ENCODE measurements around the gene PLXNB2. TPM values are rescaled to one million over a fixed set of nuclear protein-coding genes. Genes with fewer than 3 reads are reported as not detected.
A peak's percentile ranks its signal among the peaks of the same experiment; 100 is the strongest.

The PLXNB2 gene
- polyA plus RNA-seq, 1 of the 3 experiments (the other 2 are of a cell fraction) = 108 TPM

GRCh38 chr22:50314455-50315288, 7.2 kb upstream of the PLXNB2 start:
- no peak overlapping the region for H2AFZ ChIP-seq (ENCODE audit: low read depth)
- WGBS (ENCODE audit: low lambda C conversion rate) = 90% methylated on average over 12 of the region's 33 CpGs

GRCh38 chr22:50314081-50314454, 6.6 kb upstream of the PLXNB2 start:
- H3K4me3 ChIP-seq (ENCODE audit: low read depth in 2 of 2, low read length in 1 of 2) = no peak overlapping the region
- H4K20me1 ChIP-seq (ENCODE audit: insufficient read depth) = no peaks in the 10 kb centered on the region
- no peaks in the 10 kb centered on the region for H3K79me2 ChIP-seq (ENCODE audit: insufficient read depth)
- H3K36me3 ChIP-seq (replicated peaks in 1 of 2; ENCODE audit: control insufficient read depth in 1 of 2, insufficient read depth in 2 of 2, low read length in 1 of 2) = no peaks in the 10 kb centered on the region
- H3K9me2 ChIP-seq = no peaks in the 10 kb centered on the region
- no peaks in the 10 kb centered on the region; a peak in 1 of 4 replicates for H3K4me1 ChIP-seq (ENCODE audit: control insufficient read depth in 1 of 2, insufficient read depth in 2 of 2, low read depth in 1 of 2, low read length in 1 of 2)
- H3F3A ChIP-seq (replicated peaks; ENCODE audit: insufficient read depth) = no peaks in the 10 kb centered on the region
- peak; percentile 16 for DNase-seq
- no peak overlapping the region for H2AFZ ChIP-seq (ENCODE audit: low read depth)
- no peak overlapping the region for H3K27ac ChIP-seq (ENCODE audit: low read depth in 2 of 2, low read length in 1 of 2)
- H3K9ac ChIP-seq = no peak overlapping the region
- no peaks in the 10 kb centered on the region for H3K27me3 ChIP-seq (ENCODE audit: insufficient read depth)
- H3K9me3 ChIP-seq = no peaks in the 10 kb centered on the region
- POLR2A ChIA-PET = no interaction called here
- H3K4me2 ChIP-seq = no peak overlapping the region
- TF ChIP-seq TCF12 (IDR thresholded peaks at IDR 0.05) = no peak
- no peak for TF ChIP-seq FOSL2 (IDR thresholded peaks at IDR 0.05; ENCODE audit: borderline replicate concordance, low read depth)
- no peak for TF ChIP-seq TEAD4 (IDR thresholded peaks at IDR 0.05; ENCODE audit: borderline replicate concordance, insufficient read depth)
- no peak for TF ChIP-seq JUND (IDR thresholded peaks at IDR 0.05)
- TF ChIP-seq USF2 (IDR thresholded peaks at IDR 0.05; ENCODE audit: borderline replicate concordance, low read depth, low read length) = no peak
- 58% methylated on average over 11 of the region's 14 CpGs for WGBS (ENCODE audit: low lambda C conversion rate)
- CTCF ChIA-PET = interaction anchor here (0.8 to 2.7 kb wide), 2 partner anchors 12 to 28 kb away, joined by 3 to 11 read pairs; no protein-coding TSS in a partner anchor

More at GRCh38 chr22:50314455-50315288, 7.2 kb upstream of the PLXNB2 start:
- Histone ChIP-seq H3K4me1 (ENCODE audit: control insufficient read depth in 1 of 2, insufficient read depth in 2 of 2, low read depth in 1 of 2, low read length in 1 of 2) (no peaks in the 10 kb centered on the region), H3K9ac (no peak overlapping the region), H3K27me3 (ENCODE audit: insufficient read depth) (no peaks in the 10 kb centered on the region), H3K79me2 (ENCODE audit: insufficient read depth) (no peaks in the 10 kb centered on the region), H3K36me3 (replicated peaks in 1 of 2; ENCODE audit: control insufficient read depth in 1 of 2, insufficient read depth in 2 of 2, low read length in 1 of 2) (no peaks in the 10 kb centered on the region), H3K9me2 (no peaks in the 10 kb centered on the region), H3F3A (replicated peaks; ENCODE audit: insufficient read depth) (no peaks in the 10 kb centered on the region), H3K4me2 (no peak overlapping the region), H3K27ac (ENCODE audit: low read depth in 2 of 2, low read length in 1 of 2) (no peak overlapping the region), H4K20me1 (ENCODE audit: insufficient read depth) (no peaks in the 10 kb centered on the region), H3K9me3 (no peaks in the 10 kb centered on the region), H3K4me3 (ENCODE audit: low read depth in 2 of 2, low read length in 1 of 2) (no peak overlapping the region)
- POLR2A ChIA-PET = interaction anchor here (0.7 to 1.2 kb wide), 2 partner anchors 10 to 271 kb away, joined by 3 to 6 read pairs; no protein-coding TSS in a partner anchor
- CTCF ChIA-PET = interaction anchor here (0.8 to 2.7 kb wide), 4 partner anchors 12 to 27 kb away, joined by 3 to 17 read pairs (median 8); partner anchors contain the start of gene DENND6B
- DNase-seq = peak; percentile 22
- no peak for TF ChIP-seq ELF1 (IDR thresholded peaks at IDR 0.05)
- TF ChIP-seq TAF1 (IDR thresholded peaks at IDR 0.05; ENCODE audit: borderline replicate concordance, low read depth, low read length) = no peak
- no peak for TF ChIP-seq EZH2phosphoT487 (IDR thresholded peaks at IDR 0.05; ENCODE audit: borderline replicate concordance, low read depth)
- no peak for TF ChIP-seq RCOR1 (IDR thresholded peaks at IDR 0.05; ENCODE audit: low read length)

- Histone ChIP-seq H3K79me2 (ENCODE audit: insufficient read depth) (no peaks in the 10 kb centered on the region), H3K9ac (no peak overlapping the region), H3K36me3 (replicated peaks in 1 of 2; ENCODE audit: control insufficient read depth in 1 of 2, insufficient read depth in 2 of 2, low read length in 1 of 2) (no peaks in the 10 kb centered on the region), H3K27me3 (ENCODE audit: insufficient read depth) (no peaks in the 10 kb centered on the region), H3K4me1 (ENCODE audit: control insufficient read depth in 1 of 2, insufficient read depth in 2 of 2, low read depth in 1 of 2, low read length in 1 of 2) (peaks cover 2 to 4% of the 10 kb centered on the region in 2 experiments; a peak in 2 of 4 replicates), H3F3A (replicated peaks; ENCODE audit: insufficient read depth) (peaks cover 2% of the 10 kb centered on the region), H4K20me1 (ENCODE audit: insufficient read depth) (no peaks in the 10 kb centered on the region), H3K27ac (ENCODE audit: low read depth in 2 of 2, low read length in 1 of 2) (no peak overlapping the region), H2AFZ (ENCODE audit: low read depth) (no peak overlapping the region), H3K4me2 (no peak overlapping the region), H3K9me3 (no peaks in the 10 kb centered on the region), H3K4me3 (ENCODE audit: low read depth in 2 of 2, low read length in 1 of 2) (no peak overlapping the region), H3K9me2 (no peaks in the 10 kb centered on the region)
- ChIA-PET POLR2A (no interaction called here), CTCF (interaction anchor here (0.8 to 2.7 kb wide), 2 partner anchors 13 to 28 kb away, joined by 3 to 11 read pairs; no protein-coding TSS in a partner anchor)
- WGBS (ENCODE audit: low lambda C conversion rate) = 100% methylated on average over 4 of the region's 17 CpGs
- TF ChIP-seq ZBTB33 (IDR thresholded peaks at IDR 0.05; ENCODE audit: borderline replicate concordance, low read depth) (no peak), NRF1 (IDR thresholded peaks at IDR 0.05; ENCODE audit: low read depth, low read length) (no peak), REST (IDR thresholded peaks at IDR 0.05; ENCODE audit: low read depth, low read length) (no peak), EP300 (IDR thresholded peaks at IDR 0.05; ENCODE audit: borderline replicate concordance in 1 of 2, low read depth in 1 of 2, low read length in 1 of 2) (no peak), RAD21 (IDR thresholded peaks at IDR 0.05; ENCODE audit: low read length) (no peak)
- peak; percentile 30 for DNase-seq
These were observed 6.2 kb upstream of the PLXNB2 start for GRCh38 chr22:50313600-50313999.

Measured in SK-N-SH (cell line).